WERI-Rb-1 (cell line): ENCODE data around the gene BIRC7.

ENCODE experiments used
- DNase-seq: peaks from one replicate; pipeline ENCODE4 v3.0.0-alpha.2; 2020
- H3K27ac ChIP-seq: fragments of 250-450 bp; sonication (Bioruptor Pico); 2 replicates; pipeline ENCODE4 v1.5.1; 2020; ENCODE audit warnings: mild to moderate bottlenecking, moderate library complexity
- H3K27me3 ChIP-seq: fragments of 250-450 bp; sonication (Bioruptor Pico); 2 replicates; pipeline ENCODE4 v1.5.1; 2021; ENCODE audit warnings: mild to moderate bottlenecking, low read depth, moderate library complexity; ENCODE audit not compliant: insufficient read depth, severe bottlenecking
- H3K36me3 ChIP-seq: fragments of 250-450 bp; sonication (Bioruptor Pico); 2 replicates; pipeline ENCODE4 v1.5.1; 2020; ENCODE audit warnings: mild to moderate bottlenecking, moderate library complexity
- H3K4me3 ChIP-seq: 2 replicates; pipeline ENCODE4 v1.5.1; 2011; ENCODE audit warnings: low read depth, mild to moderate bottlenecking, control low read depth, low read length
- H3K9me3 ChIP-seq: fragments of 250-450 bp; sonication (Bioruptor Pico); 2 replicates; pipeline ENCODE4 v1.5.1; 2021; ENCODE audit warnings: mild to moderate bottlenecking, moderate library complexity; ENCODE audit not compliant: severe bottlenecking
- TF ChIP-seq, protein P1 (sequence below): IDR thresholded peaks from 2 replicates; pipeline ENCODE4 v1.5.1; 2011; ENCODE audit warnings: low read depth, mild to moderate bottlenecking, control low read depth, inconsistent platforms, low read length

The BIRC7 gene

GRCh38 chr20:63279931-63280330 lies 44.2 kb downstream of the BIRC7 start:
- DNase-seq, result no peak
- Histone ChIP-seq H3K36me3 (peaks cover 60% of the 10 kb centered on the region), H3K9me3 (no peaks in the 10 kb centered on the region), H3K27ac (no peak overlapping the region), H3K4me3 (no peak overlapping the region), H3K27me3 (no peaks in the 10 kb centered on the region)
- TF ChIP-seq, protein P1, sequence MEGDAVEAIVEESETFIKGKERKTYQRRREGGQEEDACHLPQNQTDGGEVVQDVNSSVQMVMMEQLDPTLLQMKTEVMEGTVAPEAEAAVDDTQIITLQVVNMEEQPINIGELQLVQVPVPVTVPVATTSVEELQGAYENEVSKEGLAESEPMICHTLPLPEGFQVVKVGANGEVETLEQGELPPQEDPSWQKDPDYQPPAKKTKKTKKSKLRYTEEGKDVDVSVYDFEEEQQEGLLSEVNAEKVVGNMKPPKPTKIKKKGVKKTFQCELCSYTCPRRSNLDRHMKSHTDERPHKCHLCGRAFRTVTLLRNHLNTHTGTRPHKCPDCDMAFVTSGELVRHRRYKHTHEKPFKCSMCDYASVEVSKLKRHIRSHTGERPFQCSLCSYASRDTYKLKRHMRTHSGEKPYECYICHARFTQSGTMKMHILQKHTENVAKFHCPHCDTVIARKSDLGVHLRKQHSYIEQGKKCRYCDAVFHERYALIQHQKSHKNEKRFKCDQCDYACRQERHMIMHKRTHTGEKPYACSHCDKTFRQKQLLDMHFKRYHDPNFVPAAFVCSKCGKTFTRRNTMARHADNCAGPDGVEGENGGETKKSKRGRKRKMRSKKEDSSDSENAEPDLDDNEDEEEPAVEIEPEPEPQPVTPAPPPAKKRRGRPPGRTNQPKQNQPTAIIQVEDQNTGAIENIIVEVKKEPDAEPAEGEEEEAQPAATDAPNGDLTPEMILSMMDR, result no peak

DNA sequence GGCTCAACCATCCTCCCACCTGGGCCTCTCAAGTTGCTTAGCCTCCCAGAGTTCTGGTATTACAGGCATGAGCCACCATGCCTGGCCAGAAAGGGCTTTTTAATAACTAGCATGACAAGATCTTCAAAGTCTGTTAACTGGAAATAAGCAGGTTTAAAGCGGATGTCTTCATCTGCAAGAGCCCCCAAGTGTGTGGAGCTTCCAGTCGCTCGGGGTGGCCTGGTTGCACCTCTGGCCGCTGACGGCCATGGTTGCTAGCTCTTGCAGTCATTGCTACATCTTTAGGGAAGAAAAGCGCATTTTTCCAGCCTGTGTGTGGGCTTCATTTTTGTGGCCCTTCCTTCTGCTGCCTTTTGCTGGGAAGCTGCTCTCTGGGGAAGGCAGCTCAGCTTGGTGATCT lies 44.7 kb downstream of the BIRC7 start:
- DNase-seq, result no peak
- Histone ChIP-seq H3K27me3 (no peaks in the 10 kb centered on the region), H3K4me3 (no peak overlapping the region), H3K9me3 (no peaks in the 10 kb centered on the region), H3K36me3 (peaks cover 60% of the 10 kb centered on the region), H3K27ac (no peak overlapping the region)
- TF ChIP-seq, protein P1, result no peak

DNA sequence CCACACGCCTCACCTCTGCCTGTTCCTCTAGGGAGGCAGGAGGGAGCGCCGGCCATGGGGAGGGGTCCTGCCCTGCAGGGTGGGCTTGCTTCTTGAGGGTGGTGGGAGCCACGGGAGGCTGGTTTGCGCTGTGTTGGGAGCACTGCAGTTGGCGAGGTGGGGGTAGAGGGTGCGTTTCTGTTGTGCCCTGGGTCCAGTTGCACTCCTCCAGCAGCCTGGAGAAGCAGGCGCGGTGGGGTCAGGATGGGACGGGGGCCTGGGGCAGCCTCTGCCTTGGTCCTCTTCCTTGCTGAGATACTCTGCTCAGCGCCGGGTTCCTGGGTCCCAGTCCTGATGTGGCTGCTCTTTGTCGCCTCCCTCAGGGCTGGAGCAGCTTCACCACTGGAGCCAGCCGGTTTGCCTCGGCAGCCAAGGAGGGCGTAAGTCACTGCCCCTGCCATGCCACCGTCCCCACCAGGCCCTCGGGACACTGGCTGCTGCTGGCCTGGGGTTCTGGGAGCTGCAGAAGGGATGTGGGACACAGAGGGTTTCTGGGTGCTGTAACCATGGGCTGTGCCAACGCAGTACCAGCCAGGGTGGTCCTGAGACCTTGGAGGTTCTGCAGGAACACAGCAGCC lies 45.3 kb downstream of the BIRC7 start:
- Histone ChIP-seq H3K36me3 (peaks cover 61% of the 10 kb centered on the region), H3K27ac (no peak overlapping the region), H3K27me3 (no peaks in the 10 kb centered on the region), H3K9me3 (no peaks in the 10 kb centered on the region), H3K4me3 (no peak overlapping the region)
- peak; percentile 44 for DNase-seq
- TF ChIP-seq, protein P1, result peak; percentile 76

GRCh38 chr20:63281742-63282665 lies 46.3 kb downstream of the BIRC7 start:
- H3K4me3 ChIP-seq, result no peak overlapping the region
- TF ChIP-seq, protein P1, result no peak
- DNase-seq, result no peak

DNA sequence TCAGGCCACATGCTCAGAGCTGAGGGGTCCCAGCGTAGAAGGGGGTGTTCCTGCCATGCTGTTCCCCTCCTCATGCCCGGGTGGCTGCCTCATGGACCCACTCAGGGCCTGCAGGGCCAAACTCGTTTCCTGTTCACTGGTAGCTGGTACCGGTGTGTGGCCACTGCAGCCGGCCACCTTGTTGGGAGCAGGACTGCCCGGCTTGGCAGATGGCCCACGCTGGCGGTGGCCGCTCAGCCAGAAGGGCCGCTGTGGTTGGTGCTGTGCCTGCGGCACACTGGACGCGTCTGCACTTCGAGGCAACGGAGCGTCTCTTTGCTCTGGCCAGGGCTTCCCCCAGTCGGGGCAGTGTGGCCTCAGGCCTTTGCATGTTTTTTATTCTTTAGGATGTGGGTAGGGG lies 47.2 kb downstream of the BIRC7 start:
- Histone ChIP-seq H3K9me3 (no peaks in the 10 kb centered on the region), H3K27me3 (no peaks in the 10 kb centered on the region), H3K36me3 (peaks cover 45% of the 10 kb centered on the region), H3K27ac (no peak overlapping the region), H3K4me3 (no peak overlapping the region)
- TF ChIP-seq, protein P1, result no peak
- DNase-seq, result no peak

More at GRCh38 chr20:63281742-63282665, 46.3 kb downstream of the BIRC7 start:
- H3K27ac ChIP-seq, result no peak overlapping the region
- no peaks in the 10 kb centered on the region for H3K27me3 ChIP-seq
- H3K9me3 ChIP-seq, result no peaks in the 10 kb centered on the region
- H3K36me3 ChIP-seq, result peaks cover 51% of the 10 kb centered on the region
